SK-N-SH treated with all-trans-retinoic acid at 6 μM for 48 hours (cell line): ENCODE data around the gene PGAP2.

Experiments used
- PPARA ChIP-seq: fragments of 250-450 bp; sonication (Bioruptor Pico); IDR thresholded peaks from 2 replicates; pipeline ENCODE4 v1.5.0; 2020; ENCODE audit warnings: mild to moderate bottlenecking, borderline replicate concordance
- SNAI2 ChIP-seq: fragments of 250-450 bp; sonication (Bioruptor Pico); IDR thresholded peaks from 2 replicates; pipeline ENCODE4 v1.5.0; 2020; ENCODE audit warnings: mild to moderate bottlenecking, moderate library complexity
- ZFP3 ChIP-seq: fragments of 250-450 bp; sonication (Bioruptor Pico); IDR thresholded peaks from 2 replicates; pipeline ENCODE4 v1.5.0; 2020; ENCODE audit warnings: mild to moderate bottlenecking, moderate library complexity
- ZNF8 ChIP-seq: fragments of 450-650 bp; formaldehyde crosslinking; IDR thresholded peaks from 2 replicates; pipeline ENCODE4 v1.5.0; 2020; ENCODE audit warnings: mild to moderate bottlenecking, moderate library complexity
- TF ChIP-seq, protein P1 (sequence below): fragments of 250-450 bp; sonication (Bioruptor Pico); IDR thresholded peaks from 2 replicates; pipeline ENCODE4 v1.8.0; 2020; ENCODE audit warnings: mild to moderate bottlenecking, moderate library complexity, borderline replicate concordance
- TF ChIP-seq, protein P2 (sequence below): fragments of 250-450 bp; sonication (Bioruptor Pico); IDR thresholded peaks from 2 replicates; pipeline ENCODE4 v1.5.1; 2021; ENCODE audit warnings: mild to moderate bottlenecking, moderate library complexity

DNA sequence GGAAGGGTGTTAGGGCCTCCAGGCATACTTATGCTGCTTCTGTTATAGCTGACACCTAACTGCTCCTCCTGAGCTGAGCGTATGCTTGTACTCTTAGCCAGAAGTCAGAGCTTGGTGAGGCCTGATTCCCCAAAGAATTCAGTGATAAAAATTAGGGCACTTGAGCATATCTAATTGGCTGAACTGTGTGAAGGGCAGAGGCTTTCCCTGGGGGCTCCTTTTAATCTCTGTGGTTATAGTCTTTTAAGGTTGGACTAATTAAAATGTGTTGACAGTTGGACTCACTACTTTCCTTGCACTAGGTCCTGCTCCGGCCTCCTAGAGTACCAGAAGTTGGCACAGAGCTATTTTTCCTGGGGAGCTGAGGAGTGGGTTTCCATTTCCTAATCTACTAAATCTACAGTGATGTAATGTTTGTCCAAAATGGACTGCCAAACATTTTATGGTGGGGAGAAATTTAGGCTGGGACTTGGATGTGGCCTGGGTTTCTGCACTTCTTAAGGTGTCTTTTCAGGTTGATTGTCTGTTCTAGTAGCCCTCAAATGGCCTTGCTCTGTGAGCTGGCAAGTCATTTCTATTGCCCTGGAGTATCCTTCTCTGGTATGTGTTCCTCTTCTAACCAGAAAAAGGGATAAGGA, 65.5 kb downstream of the PGAP2 start:
- TF ChIP-seq, protein P1, sequence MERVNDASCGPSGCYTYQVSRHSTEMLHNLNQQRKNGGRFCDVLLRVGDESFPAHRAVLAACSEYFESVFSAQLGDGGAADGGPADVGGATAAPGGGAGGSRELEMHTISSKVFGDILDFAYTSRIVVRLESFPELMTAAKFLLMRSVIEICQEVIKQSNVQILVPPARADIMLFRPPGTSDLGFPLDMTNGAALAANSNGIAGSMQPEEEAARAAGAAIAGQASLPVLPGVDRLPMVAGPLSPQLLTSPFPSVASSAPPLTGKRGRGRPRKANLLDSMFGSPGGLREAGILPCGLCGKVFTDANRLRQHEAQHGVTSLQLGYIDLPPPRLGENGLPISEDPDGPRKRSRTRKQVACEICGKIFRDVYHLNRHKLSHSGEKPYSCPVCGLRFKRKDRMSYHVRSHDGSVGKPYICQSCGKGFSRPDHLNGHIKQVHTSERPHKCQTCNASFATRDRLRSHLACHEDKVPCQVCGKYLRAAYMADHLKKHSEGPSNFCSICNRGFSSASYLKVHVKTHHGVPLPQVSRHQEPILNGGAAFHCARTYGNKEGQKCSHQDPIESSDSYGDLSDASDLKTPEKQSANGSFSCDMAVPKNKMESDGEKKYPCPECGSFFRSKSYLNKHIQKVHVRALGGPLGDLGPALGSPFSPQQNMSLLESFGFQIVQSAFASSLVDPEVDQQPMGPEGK (CRISPR knock-in tag), result no peak
- TF ChIP-seq, protein P2, sequence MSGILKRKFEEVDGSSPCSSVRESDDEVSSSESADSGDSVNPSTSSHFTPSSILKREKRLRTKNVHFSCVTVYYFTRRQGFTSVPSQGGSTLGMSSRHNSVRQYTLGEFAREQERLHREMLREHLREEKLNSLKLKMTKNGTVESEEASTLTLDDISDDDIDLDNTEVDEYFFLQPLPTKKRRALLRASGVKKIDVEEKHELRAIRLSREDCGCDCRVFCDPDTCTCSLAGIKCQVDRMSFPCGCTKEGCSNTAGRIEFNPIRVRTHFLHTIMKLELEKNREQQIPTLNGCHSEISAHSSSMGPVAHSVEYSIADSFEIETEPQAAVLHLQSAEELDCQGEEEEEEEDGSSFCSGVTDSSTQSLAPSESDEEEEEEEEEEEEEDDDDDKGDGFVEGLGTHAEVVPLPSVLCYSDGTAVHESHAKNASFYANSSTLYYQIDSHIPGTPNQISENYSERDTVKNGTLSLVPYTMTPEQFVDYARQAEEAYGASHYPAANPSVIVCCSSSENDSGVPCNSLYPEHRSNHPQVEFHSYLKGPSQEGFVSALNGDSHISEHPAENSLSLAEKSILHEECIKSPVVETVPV (CRISPR knock-in tag), result no peak
- no peak for TF ChIP-seq ZFP3
- no peak for TF ChIP-seq PPARA (CRISPR knock-in tag)
- TF ChIP-seq ZNF8 (CRISPR knock-in tag), result no peak
- no peak for TF ChIP-seq SNAI2 (CRISPR knock-in tag)
